GM20431 (cell line): Measurements from ENCODE around the gene CASZ1.

Experiments
- in situ Hi-C: fragments of 300-500 bp; cut with MseI, MboI; formaldehyde crosslinking; loops from one replicate; pipeline ENCODE4 v1.15.0; 2020; ENCODE audit warnings: low sequenced_read_pairs; ENCODE audit not compliant: unreplicated experiment

The CASZ1 gene

DNA sequence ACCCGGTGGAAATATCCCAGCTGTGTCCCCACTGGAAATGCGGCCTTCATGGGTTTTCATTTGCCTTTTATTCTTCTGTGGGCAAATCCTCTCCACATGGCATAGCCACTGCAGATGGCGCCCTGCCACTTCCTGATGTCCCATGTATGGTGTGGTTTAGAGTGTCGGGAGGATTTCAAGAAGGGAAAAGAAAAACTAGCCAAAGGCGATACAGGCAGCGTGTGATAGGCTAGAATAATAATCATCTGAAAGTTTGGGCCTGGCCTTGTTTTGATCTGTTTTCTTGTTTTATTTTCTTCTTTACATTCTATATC, 198.1 kb downstream of the CASZ1 start:
- in situ Hi-C loops, result no loop called here

DNA sequence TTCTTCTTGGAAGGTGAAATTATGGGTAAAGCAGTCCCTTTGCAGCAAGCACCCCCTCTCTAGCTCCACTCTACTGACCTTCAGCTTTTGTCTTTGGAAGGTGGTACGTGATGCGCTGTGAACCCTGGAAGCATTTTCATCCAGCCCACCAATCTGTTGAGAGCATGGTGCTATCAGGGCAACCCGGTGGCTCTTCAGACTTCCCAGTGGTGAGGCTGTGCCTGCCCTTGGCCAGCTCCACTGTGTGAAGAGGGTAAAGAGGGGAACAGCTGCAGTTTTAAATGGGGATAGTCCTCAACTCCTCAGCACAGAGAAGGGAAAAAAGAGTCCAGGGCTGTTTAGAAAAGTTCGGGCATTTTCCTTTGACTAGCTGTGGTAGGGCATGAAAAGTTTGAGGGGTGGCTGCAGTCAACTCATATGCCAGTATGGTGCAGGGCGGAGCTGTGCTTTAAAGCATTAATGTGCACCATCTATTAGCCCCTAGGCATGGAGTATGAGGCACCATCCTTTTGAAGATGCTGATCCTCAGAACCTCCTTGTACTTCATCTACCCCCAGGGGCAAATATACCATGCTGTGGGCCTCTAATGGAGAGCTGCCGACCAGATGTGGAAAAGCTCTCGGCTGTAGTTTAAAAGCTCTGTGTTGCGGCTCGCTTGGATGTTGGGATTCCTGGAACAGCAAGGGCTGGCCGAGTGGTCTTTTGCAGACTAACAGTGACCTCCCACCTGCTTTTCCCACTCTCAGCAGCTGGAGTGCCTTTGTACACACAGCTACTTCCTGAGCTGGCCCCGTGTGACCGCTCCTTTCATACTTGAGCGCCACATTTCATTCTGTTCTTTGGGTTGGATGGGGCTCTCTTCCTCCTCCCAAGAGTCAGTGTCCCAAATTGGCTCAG, 198.7 kb downstream of the CASZ1 start:
- in situ Hi-C loops, result no loop called here

DNA sequence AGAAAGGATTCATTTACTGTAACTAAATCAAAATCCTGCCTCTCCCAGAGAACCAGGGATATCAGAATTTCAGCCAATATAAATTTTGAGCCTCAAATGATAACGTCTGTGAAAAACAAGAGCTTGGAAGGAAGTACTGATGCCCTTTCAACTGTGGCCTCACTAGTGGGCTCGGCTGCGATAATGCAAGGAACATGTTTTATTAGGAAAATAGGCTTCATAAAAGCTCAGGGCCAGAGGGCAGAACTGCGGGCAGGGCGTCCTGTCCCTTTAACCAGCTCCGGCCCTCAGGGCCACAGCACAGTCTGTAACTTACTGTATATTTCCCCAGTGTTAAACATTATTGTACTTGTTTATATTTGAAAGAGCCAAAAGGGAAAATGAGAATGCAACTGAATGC, 199.7 kb downstream of the CASZ1 start:
- in situ Hi-C loops, result no loop called here

DNA sequence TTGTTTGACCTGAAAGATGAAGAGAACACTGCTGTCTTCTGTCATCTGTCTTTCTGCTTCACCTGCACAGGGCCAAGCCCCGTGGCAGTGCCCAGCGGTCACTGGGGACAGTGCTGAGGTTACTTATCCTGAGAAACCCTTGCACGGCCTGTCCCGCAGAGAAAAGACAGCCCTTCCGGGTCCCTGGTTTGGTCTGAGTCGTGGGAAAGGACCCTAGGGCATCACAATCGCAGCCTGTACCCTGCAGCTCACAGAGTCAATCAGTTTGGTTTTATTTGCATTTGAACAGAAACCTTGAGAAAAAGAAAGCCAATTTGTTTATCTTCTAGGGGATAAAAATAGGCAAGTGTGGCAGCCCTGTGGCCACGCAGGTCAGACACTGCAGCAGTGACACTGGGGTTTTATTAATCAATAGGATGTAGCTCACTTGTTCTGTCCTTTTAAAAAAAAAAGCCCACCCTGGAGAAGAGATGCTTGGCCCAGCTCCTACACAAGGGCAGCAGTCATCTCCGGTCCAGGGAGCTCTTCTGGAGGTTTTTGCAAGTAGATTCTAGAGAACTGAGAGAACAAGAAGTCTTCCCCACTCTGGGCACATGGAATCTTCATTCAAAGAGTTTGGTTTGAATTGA, 201.7 kb downstream of the CASZ1 start:
- in situ Hi-C loops, result no loop called here

DNA sequence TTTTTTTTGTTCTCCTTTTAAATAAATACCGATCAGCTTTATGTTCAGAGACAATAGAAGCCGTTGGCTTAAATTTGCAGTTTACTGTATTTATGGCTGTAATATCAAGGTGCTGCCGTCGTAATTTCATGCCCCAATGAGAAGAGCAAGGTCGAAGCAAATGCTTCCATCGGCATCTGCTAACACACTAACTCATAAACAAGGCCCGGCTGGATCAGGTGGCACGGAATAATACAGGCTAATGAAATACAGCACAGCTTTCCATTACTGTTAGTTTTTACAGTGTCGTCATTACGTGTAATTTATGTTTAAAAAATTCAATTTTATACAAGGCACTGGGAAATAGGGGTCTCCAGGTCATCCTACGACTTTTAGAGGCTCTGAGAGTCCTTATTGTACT, 202.7 kb downstream of the CASZ1 start:
- in situ Hi-C loops, result no loop called here

DNA sequence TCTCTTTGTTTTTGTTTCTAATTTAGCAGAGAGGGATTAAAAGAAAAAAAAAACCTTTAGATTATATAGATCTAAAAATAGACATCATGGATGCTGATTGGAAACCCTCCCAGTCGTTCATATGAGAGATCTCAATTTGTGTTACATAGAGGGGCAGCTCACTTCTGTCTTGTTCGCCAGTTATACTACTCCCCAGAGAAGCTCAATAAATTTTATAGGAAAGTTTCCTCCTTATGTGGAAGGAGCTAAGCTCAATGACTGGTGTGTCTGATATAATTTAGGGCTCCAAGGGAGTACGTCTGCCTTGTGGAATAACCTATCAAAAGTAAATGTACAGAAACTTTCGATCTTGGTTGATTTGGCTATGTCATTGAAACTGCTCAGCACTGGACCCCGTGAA, 204.1 kb downstream of the CASZ1 start:
- in situ Hi-C loops, result no loop called here

DNA sequence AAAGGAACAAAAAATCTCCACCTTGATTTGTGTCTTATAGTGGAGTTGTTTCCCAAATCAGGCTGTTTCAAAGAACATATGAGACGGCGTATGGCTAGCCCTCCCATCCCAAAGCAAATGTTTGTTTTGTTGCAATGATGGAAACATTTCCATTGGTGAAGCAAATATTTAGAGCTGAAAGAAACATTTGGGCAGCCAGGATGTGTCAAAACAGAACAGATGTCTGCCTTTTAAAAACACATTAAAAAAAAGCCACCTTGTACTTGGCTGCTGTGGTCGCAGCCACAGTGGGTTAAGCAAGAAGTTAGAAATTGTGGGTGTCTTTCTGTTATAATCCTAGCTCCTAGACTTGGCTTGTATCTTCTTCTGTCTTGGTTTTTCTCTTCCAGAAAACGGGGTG, 205.4 kb downstream of the CASZ1 start:
- in situ Hi-C loops, result no loop called here

DNA sequence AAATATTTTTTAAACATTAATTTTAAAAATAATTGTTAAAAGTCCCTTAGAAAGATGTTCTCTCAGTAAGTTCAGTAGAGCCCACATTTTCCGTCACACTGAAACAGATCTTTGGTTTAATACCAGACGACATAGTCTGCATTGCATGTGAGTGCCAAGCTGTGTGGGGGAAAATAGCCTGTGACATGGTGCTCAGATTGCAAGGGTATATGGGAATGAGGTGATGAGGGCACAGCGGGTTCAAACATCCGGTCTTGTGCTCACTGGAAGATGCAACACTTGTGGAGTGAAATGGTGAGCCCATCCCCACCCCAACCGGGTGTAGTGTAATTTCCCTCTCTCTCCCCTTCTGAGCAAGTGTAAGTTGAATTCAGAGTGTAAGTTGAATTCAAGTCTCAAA, 207.4 kb downstream of the CASZ1 start:
- in situ Hi-C loops, result no loop called here

DNA sequence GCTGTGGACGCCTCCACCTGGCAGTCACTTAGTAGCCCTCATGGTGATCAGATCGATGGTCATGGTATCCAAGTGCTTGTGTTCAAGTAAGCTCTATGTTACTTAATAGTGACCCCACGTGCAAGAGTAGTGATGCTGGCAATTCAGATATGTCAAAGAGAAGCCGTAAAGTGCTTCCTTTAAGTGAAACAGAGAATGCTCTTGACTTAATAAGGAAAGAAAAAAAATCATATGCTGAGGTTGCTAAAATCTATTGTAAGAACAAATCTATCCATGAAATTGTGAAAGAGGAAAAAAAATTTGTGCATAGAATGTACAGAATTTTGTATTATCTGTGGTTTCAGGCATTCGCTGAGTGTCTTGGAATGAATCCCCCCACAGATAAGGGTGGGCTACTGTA, 207.8 kb downstream of the CASZ1 start:
- in situ Hi-C loops, result no loop called here
